ENCODE results near the gene NFYA. TPM values are rescaled to one million over a fixed set of nuclear protein-coding genes. Genes with fewer than 3 reads are reported as not detected.

The NFYA gene
- total RNA-seq, 1 experiment from 2014 or later = 41.5 TPM

DNA sequence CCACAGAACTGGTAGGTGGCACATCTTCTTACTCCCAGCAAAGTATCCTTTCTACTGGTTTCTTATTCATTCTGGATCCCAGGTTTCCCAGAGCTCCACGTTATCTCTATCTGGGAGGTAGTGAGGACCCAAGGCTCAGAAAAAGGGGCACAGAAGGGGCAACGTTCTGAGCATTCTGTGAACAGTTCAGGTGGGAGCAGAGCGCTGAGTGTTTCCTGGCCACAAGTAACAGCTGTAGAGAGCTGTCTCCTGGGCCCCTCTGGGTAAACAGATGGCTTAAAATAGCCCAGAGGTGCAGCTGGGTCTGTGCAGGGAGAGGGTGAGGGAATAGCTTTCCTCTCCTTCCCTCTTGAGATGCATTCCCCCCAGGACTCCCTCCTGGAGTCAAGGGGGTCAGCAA lies 17.6 kb upstream of the NFYA start:
- H3K4me1 Mint-ChIP-seq (ENCODE audit: insufficient read depth, unreplicated experiment) = peaks cover 4% of the 10 kb centered on the region
- no peak overlapping the region for H3K4me3 Mint-ChIP-seq (ENCODE audit: unreplicated experiment)
- CTCF ChIA-PET = interaction anchor here (0.5 to 4.5 kb wide), 5 partner anchors 9 to 402 kb away, joined by 3 to 38 read pairs (median 4); partner anchors contain the start of gene UNC5CL
- no peaks in the 10 kb centered on the region for H3K27me3 Mint-ChIP-seq (ENCODE audit: insufficient read depth, unreplicated experiment)
- BruUV-seq (replicated peaks) = no TSS peak
- no peaks in the 10 kb centered on the region for H3K36me3 Mint-ChIP-seq (ENCODE audit: insufficient read depth, unreplicated experiment)
- POLR2A ChIA-PET = interaction anchor here (0.9 to 1.6 kb wide), 4 partner anchors 16 to 33 kb away, joined by 3 to 7 read pairs (median 4); partner anchors contain the start of genes NFYA and OARD1
- intact Hi-C loops (cut with micrococcal nuclease) = no loop called here
- TF ChIP-seq, protein P1, sequence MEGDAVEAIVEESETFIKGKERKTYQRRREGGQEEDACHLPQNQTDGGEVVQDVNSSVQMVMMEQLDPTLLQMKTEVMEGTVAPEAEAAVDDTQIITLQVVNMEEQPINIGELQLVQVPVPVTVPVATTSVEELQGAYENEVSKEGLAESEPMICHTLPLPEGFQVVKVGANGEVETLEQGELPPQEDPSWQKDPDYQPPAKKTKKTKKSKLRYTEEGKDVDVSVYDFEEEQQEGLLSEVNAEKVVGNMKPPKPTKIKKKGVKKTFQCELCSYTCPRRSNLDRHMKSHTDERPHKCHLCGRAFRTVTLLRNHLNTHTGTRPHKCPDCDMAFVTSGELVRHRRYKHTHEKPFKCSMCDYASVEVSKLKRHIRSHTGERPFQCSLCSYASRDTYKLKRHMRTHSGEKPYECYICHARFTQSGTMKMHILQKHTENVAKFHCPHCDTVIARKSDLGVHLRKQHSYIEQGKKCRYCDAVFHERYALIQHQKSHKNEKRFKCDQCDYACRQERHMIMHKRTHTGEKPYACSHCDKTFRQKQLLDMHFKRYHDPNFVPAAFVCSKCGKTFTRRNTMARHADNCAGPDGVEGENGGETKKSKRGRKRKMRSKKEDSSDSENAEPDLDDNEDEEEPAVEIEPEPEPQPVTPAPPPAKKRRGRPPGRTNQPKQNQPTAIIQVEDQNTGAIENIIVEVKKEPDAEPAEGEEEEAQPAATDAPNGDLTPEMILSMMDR (IDR thresholded peaks at IDR 0.05; ENCODE audit: unreplicated experiment) = no peak
- no peak for DNase-seq (ENCODE audit: unreplicated experiment)
- no peaks in the 10 kb centered on the region for H3K9me3 Mint-ChIP-seq (ENCODE audit: unreplicated experiment)
- no peak overlapping the region for H3K27ac Mint-ChIP-seq (ENCODE audit: low read depth, unreplicated experiment)

GRCh38 chr6:41056768-41057490 lies 15.8 kb upstream of the NFYA start:
- H3K27me3 Mint-ChIP-seq (ENCODE audit: insufficient read depth, unreplicated experiment) = no peaks in the 10 kb centered on the region
- no peak overlapping the region for H3K27ac Mint-ChIP-seq (ENCODE audit: low read depth, unreplicated experiment)
- no TSS peak for BruUV-seq (replicated peaks)
- intact Hi-C loops (cut with micrococcal nuclease) = no loop called here
- CTCF ChIA-PET = interaction anchor here (1.0 to 4.5 kb wide), 8 partner anchors 9 to 262 kb away, joined by 3 to 38 read pairs (median 6); partner anchors contain the start of genes OARD1 and UNC5CL
- TF ChIP-seq, protein P1 (IDR thresholded peaks at IDR 0.05; ENCODE audit: unreplicated experiment) = no peak
- H3K9me3 Mint-ChIP-seq (ENCODE audit: unreplicated experiment) = no peaks in the 10 kb centered on the region
- no peak overlapping the region for H3K4me3 Mint-ChIP-seq (ENCODE audit: unreplicated experiment)
- POLR2A ChIA-PET = interaction anchor here (0.8 to 1.4 kb wide), 4 partner anchors 12 to 21 kb away, joined by 3 to 5 read pairs (median 4); no protein-coding TSS in a partner anchor
- no peaks in the 10 kb centered on the region for H3K36me3 Mint-ChIP-seq (ENCODE audit: insufficient read depth, unreplicated experiment)
- no peak for DNase-seq (ENCODE audit: unreplicated experiment)
- peaks cover 5% of the 10 kb centered on the region for H3K4me1 Mint-ChIP-seq (ENCODE audit: insufficient read depth, unreplicated experiment)

- intact Hi-C loops (cut with micrococcal nuclease) = no loop called here
- Mint-ChIP-seq H3K4me3 (ENCODE audit: unreplicated experiment) (no peak overlapping the region), H3K27ac (ENCODE audit: low read depth, unreplicated experiment) (no peak overlapping the region), H3K4me1 (ENCODE audit: insufficient read depth, unreplicated experiment) (peaks cover 5% of the 10 kb centered on the region), H3K27me3 (ENCODE audit: insufficient read depth, unreplicated experiment) (no peaks in the 10 kb centered on the region), H3K36me3 (ENCODE audit: insufficient read depth, unreplicated experiment) (peaks cover 10% of the 10 kb centered on the region), H3K9me3 (ENCODE audit: unreplicated experiment) (no peaks in the 10 kb centered on the region)
- TF ChIP-seq, protein P1 (IDR thresholded peaks at IDR 0.05; ENCODE audit: unreplicated experiment) = no peak
- ChIA-PET POLR2A (interaction anchor here (1.4 kb wide), 1 partner anchor 16 kb away, joined by 4 read pairs; no protein-coding TSS in a partner anchor), CTCF (interaction anchor here (0.6 to 1.6 kb wide), 9 partner anchors 9 to 1708 kb away, joined by 3 to 8 read pairs (median 4); no protein-coding TSS in a partner anchor)
- no peak for DNase-seq (ENCODE audit: unreplicated experiment)
- no TSS peak for BruUV-seq (replicated peaks)
Measured at GRCh38 chr6:41058783-41059181, 14.0 kb upstream of the NFYA start.

- Mint-ChIP-seq H3K4me1 (ENCODE audit: insufficient read depth, unreplicated experiment) (peaks cover 5% of the 10 kb centered on the region), H3K27ac (ENCODE audit: low read depth, unreplicated experiment) (no peak overlapping the region), H3K27me3 (ENCODE audit: insufficient read depth, unreplicated experiment) (no peaks in the 10 kb centered on the region), H3K9me3 (ENCODE audit: unreplicated experiment) (no peaks in the 10 kb centered on the region), H3K36me3 (ENCODE audit: insufficient read depth, unreplicated experiment) (peaks cover 17% of the 10 kb centered on the region), H3K4me3 (ENCODE audit: unreplicated experiment) (no peak overlapping the region)
- TF ChIP-seq, protein P1 (IDR thresholded peaks at IDR 0.05; ENCODE audit: unreplicated experiment) = no peak
- ChIA-PET CTCF (interaction anchor here (0.6 to 1.6 kb wide), 4 partner anchors 9 to 1709 kb away, joined by 3 to 8 read pairs (median 4); no protein-coding TSS in a partner anchor), POLR2A (interaction anchor here (1.4 kb wide), 1 partner anchor 15 kb away, joined by 4 read pairs; no protein-coding TSS in a partner anchor)
- BruUV-seq (replicated peaks) = no TSS peak
- intact Hi-C loops (cut with micrococcal nuclease) = no loop called here
- no peak for DNase-seq (ENCODE audit: unreplicated experiment)
Measured at GRCh38 chr6:41059556-41059955, 13.2 kb upstream of the NFYA start.
